Bone marrow (tissue), 2 donors: ENCODE results near the gene LCOR.
"Not testable (repeated sequence)": the region's sequence is repeated elsewhere in the genome, so short reads cannot be mapped to it uniquely, and the experiment has no call there.

Source experiments
- DNase-seq, 2 donors: peaks; one replicate each; lab custom pipeline; 2025; lab: John Stamatoyannopoulos, UW

LCOR gene

DNA sequence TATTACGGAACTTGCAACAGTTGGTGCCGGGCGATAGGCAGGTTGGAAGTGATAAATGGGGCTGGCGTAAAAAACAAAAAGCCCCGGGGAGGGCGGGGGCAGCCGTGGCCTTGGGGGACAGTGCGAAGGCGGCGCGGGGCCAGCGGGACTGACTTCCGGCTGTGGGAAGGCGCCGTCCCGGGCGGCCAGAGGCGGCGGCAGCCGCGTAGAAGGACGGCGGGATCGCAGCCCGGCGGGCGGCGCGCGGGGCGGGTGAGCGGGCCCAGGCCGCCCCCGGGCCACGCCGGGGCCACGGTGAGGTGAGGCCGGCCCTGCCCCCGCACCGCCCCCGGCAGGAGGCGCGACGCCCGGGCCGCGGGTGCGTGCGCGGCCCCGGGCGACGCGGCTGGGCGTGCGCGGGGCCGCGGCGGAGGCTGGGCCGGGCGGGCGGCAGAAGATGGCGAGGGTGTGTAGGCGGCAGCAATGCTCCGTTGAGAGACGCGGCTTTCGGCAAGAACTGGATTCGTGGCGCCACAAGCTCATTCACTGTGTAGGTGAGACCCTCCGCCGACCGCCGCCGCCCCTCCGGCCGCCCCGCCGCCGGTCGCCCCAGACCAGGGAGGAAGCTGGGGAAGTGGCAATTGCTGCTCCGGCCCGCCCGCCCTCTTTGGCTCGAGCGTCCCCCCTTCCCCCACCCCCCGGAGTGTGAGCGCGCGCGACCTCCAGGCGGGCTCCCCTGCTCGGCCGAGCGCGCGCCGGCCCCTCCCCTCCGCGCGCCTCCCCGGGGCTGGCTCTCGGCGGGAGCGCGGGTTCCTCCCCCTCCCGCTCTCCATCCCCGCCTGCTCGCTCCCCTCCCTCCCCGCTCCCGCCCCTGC, at the start of gene LCOR:
TSS of gene LCOR (plus strand) at position 432 of the 854 bp plus-strand sequence. CDS start 116,760 bp downstream, outside the sequence.
- peak; percentile 63 to 89 for DNase-seq

GRCh38 chr10:96784253-96784652, 47.8 kb upstream of the LCOR start:
- DNase-seq: no peak

DNA sequence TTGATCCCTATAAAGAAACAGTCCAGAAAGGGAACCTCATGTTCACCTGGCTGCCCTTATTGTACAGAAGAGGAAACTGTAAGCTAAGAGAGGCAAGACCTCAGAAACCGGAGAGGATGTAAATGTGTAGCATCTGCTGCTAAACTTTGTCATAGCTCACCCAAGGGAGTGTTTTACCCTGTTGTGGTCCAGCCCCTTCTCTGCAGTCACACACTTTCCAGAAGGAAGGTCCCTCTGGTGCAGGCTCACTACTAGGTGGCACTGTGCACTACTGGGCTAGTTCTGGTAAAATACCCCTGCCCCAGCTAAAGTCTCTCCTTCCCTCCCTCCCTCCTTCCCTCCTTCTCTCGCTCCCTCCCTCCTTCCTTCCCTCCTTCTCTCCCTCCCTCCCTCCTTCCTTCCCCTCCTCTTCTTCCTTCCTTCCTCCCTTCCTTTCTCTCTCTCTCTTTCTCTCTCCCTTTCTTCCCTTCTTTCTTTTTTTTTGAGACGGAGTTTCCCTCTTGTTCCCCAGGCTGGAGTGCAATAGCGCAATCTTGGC, 42.5 kb upstream of the LCOR start:
- peak in 1 of 2 donors; percentile 70 for DNase-seq

DNA sequence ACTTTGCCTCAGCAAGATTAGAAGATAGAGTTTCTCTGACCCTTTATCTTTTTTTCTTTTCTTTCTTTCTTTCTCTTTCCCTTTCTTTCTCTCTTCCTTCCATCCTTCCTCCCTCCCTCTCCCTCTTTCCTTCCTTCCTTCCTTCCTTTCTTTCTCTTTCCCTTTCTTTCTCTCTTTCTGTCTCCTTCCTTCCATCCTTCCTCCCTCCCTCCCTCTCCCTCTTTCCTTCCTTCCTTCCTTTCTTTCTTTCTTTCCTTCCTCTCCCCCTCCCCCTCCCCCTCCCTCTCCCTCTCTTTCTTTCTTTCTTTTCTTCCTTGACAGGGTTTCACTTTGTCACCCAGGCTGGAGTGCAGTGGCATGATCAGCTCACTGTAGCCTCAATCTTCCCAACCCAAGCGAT, 40.2 kb upstream of the LCOR start:
- no peak for DNase-seq

DNA sequence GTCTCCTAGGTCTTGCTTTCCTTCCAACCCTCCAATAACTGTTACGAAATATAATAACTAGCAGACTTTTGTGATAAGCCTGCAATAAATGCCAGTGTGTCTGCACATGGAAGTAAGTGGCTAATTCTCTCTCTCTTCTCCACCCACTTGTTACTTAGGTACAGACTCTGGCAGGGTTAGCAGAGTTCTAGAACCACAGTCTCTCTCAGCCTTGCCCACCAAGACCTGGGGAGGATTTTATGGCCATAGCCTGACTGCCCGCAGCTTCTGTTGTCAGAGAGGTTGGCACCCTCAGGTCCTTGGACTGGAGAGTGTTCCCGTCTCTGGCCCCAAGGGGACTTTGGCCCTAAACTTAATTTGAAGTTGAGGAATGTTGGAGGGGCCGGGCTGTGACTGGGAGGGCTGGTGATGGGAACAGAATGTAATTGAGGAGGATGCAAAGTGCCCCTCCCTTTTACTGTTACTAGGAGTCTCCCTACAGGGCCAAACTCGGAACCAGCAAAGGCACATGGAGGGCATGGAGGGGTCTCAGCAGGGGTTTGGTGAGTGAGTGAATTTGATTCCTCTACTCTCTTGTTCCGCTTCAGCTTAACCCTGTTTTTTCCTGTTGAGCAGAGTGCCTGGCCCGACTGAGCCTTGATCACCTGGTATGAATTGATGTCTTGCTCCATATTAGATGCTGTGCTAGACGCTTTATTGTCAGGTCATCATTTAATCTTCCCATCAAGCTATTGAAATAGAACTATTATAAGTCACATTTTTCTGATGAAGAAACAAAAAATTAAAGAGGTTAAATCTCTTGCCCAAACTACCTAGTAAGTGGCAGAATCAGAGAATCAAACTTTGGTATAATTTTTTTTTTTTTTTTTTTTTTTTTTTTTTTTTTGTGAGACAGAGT, 37.0 kb upstream of the LCOR start:
- DNase-seq: no peak

DNA sequence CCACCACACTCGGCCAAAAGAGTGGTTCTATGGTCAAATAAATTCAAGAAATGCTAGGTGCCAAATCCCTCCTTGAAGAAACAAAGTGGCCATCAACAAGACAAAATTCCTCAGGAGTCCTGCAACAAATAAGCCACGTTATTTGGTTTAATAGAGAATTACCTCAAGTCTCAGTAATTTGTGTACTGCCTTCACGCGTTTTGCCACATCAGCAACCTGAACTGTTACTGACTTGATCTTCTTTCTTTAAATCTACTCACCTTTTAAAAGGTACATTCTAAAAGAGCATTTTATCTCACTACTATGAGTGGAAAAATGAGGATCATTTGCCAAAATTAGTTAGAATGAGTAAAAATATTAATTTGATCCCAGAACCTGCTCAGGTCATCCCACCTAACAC, 34.6 kb upstream of the LCOR start:
- no peak for DNase-seq

GRCh38 chr10:96803288-96803664, 28.8 kb upstream of the LCOR start:
- no peak for DNase-seq

DNA sequence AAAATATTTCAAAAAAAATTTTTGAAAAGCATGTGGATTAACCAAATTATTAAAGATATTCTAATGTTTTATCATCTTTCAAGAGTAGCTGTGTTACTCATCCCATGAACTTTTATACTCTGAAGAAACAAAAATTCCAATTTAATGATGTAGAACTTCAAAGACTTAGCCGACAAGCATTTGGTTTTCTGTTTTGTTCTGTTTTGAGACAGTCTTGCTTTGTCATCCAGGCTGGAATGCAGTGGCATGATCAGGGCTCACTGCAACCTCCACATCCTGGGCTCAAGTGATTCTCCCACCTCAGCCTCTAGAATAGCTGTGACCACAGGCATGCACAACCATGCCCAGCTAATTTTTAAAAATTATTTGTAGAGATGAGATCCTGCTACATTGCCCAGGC, 17.8 kb upstream of the LCOR start:
- DNase-seq: no peak

DNA sequence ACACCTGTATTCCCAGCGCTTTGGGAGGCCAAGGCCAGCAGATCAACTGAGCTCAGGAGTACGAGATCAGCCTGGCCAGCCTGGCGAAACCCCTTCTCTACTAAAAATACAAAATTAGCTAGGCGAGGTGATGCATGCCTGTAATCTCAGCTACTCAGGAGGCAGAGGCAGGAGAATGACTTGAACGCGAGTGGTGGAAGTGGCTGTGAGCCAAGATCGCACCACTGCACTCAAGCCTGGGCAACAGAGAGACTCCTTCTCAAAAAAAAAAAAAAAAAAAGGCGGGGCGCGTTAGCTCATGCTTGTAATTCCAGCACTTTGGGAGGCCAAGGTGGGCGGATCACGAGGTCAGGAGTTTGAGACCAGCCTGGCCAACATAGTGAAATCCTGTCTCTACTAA, 13.1 kb upstream of the LCOR start:
- not testable (repeated sequence) for DNase-seq

DNA sequence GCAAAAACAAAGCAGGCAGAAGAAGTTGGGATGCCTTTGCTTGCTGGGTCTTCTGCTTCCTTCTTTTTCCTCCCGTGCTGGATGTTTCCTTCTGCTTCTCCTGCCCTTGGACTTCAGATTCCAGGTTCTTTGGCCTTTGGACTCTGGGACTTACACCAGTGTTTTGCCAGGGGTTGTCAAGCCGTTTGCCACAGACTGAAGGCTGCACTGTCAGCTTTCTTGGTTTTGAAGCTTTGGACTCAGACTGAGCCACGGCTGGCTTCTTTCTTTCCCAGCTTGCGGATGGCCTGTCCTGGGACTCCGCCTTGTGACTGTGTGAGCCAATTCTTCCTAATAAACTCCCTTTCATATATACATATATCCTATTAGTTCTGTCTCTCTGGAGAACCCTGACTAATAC, 11.3 kb upstream of the LCOR start:
- DNase-seq: no peak

GRCh38 chr10:96826438-96826837, 5.7 kb upstream of the LCOR start:
- DNase-seq: no peak

DNA sequence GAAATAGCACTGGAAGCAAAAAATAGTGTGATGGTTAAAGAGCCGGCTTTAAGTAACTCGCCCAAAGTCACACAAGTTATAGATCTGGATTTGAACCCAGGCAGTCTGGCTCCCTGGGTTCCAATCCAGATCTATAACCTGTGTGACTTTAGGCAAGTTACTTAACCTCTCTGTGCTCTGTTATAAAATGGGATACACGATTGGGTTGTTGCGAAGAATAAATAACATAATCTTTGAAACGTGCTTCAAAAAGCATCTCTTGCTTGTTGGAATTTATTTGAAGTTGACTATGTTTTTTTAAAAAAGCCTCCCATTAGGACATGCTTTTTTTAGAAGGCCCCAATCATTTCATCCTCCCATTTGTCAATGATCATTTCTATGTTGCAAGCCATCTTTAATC, 3.5 kb upstream of the LCOR start:
- no peak for DNase-seq

- DNase-seq: no peak
These were observed 2.9 kb upstream of the LCOR start for GRCh38 chr10:96829029-96829773.

GRCh38 chr10:96830511-96831199, 1.4 kb upstream of the LCOR start:
- DNase-seq: peak in 1 of 2 donors; percentile 61

DNA sequence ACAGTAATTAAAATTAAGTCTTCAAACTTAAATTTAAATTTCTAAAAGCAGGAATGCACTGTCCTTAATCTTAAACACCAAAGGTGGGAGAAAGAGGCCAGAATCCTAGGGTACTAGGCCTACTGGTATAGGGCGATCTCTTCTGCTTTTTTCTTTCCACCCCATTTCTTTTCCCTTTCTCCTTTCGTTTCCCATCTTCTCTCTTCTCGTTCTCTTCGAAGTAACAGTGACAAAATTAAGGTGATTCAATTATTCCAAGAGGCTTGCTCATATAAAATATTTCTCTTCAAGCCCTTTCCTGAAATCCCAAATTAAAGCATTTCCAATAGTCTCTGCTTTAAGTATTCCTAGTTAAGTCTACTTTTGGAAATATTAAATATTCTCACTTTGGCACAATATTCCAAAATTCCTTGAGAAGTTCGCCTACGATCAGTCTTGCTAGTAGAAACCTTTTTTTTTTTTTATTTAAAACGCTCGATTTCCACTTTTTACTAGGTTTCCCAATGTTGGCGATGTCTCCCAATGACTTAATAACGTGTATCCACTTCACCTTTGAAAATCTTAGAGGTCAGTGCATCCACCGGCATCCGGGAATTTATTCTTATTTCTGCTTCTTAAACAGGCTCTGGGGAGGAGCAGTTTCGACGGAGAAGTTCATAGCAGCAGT, 765 bp upstream of the LCOR start:
- no peak for DNase-seq

- peak; percentile 46 to 87 for DNase-seq
These were observed 672 bp downstream of the LCOR start for GRCh38 chr10:96832721-96833219.

DNA sequence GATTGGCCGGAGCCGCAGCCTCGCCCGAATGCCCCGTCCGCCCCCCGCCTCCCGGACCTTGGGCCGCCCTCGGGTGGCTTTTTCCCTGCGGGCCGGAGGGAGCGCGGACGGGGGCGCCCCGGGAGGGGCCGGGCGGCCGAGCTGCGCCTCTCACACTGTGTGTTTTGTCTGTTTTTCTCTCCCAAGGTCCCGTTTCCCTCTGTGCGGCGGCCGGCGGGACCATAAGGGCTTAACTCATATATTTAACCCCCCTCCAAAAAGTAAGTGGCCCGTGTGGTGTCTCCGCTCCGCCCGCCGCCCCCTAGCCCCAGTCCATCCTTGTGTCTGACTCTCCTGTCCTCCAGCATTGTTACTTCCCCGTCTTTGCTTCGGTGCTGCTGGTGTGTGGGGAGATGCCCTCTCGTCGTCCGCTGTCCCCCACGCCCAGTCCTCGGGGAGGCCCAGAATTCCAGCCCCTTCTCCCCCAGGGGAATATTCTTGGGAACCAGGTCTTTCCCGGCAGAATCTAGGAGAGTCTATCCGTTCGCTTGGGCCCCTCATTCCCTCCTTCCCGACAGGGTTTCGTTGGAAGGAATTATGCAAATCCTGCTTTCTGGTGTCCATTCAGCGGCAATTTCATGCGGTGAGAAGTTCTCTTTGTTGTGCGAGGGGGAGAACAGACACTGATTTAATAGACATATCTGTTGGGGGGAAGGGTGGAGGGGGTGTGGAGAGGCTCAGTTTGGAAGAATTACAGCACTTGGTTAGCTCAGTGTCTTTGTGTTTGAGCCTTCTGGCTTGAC, 1.3 kb downstream of the LCOR start:
- no peak for DNase-seq

- DNase-seq: no peak
These were observed 2.0 kb downstream of the LCOR start for GRCh38 chr10:96834120-96834519.

DNA sequence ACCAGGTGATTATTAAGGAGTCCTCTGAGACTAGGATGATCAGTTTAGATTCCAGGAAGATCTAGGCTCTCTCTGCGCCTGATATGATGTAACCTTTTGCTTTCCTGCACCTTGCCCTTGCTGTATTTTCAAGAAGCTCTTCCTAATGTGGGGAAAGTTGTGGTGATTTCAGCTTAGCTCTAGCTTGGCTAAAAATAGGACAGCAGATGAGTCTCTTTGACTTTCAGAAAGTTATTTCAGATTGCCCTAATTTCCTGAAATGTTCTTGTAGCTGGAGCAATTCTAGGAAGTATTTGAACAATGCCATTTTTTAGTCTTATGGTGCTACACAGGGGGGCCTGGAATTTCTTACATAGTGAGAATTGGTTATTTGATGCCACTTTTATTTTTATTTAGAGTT, 3.8 kb downstream of the LCOR start:
- DNase-seq: no peak

DNA sequence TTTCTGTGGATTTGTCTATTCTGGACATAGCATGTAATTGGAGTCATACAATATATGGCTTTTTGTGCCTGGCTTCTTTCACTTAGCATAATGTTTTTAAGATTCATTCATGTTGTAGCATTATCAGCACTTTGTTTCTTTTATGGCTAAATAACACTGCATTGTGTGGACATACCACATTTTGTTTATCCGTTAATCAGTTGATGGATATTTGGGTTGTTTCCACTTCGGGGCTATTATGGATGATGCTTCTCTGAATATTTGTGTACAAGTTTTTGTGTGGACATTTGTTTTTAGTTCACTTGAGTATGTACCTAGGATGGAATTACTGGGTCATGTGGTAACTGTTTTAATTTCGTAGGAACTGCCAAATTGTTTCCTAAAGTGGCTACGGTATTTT, 6.4 kb downstream of the LCOR start:
- no peak for DNase-seq
